ENCODE data around the gene CARMIL1.

The CARMIL1 gene

GRCh38 chr6:25619217-25619616 is 340.0 kb downstream of the CARMIL1 start:
- no peak for DNase-seq (ENCODE audit: low read depth)

GRCh38 chr6:25620391-25620790 is 341.2 kb downstream of the CARMIL1 start:
- no peak for DNase-seq (ENCODE audit: low read depth)

GRCh38 chr6:25623065-25623464 is 343.9 kb downstream of the CARMIL1 start:
- DNase-seq (ENCODE audit: low read depth): no peak

GRCh38 chr6:25623879-25624278 is 344.7 kb downstream of the CARMIL1 start:
- no peak for DNase-seq (ENCODE audit: low read depth)

- no peak for DNase-seq (ENCODE audit: low read depth)
These were observed 347.8 kb downstream of the CARMIL1 start for GRCh38 chr6:25627001-25627400.

- DNase-seq (ENCODE audit: low read depth): no peak
These were observed 349.5 kb downstream of the CARMIL1 start for GRCh38 chr6:25628471-25629197.

GRCh38 chr6:25629198-25629576 is 350.0 kb downstream of the CARMIL1 start:
- no peak for DNase-seq (ENCODE audit: low read depth)

GRCh38 chr6:25630508-25631278 is 351.5 kb downstream of the CARMIL1 start:
- DNase-seq (ENCODE audit: low read depth): no peak

- DNase-seq (ENCODE audit: low read depth): no peak
These were observed 356.7 kb downstream of the CARMIL1 start for GRCh38 chr6:25635886-25636317.

GRCh38 chr6:25637211-25637610 is 358.0 kb downstream of the CARMIL1 start:
- no peak for DNase-seq (ENCODE audit: low read depth)

- no peak for DNase-seq (ENCODE audit: low read depth)
These were observed 358.8 kb downstream of the CARMIL1 start for GRCh38 chr6:25637960-25638434.

- no peak for DNase-seq (ENCODE audit: low read depth)
These were observed 360.5 kb downstream of the CARMIL1 start for GRCh38 chr6:25639653-25640052.

GRCh38 chr6:25640446-25640845 is 361.3 kb downstream of the CARMIL1 start:
- no peak for DNase-seq (ENCODE audit: low read depth)

GRCh38 chr6:25640891-25641290 is 361.7 kb downstream of the CARMIL1 start:
- no peak for DNase-seq (ENCODE audit: low read depth)

- DNase-seq (ENCODE audit: low read depth): no peak
These were observed 362.2 kb downstream of the CARMIL1 start for GRCh38 chr6:25641377-25641776.

GRCh38 chr6:25641940-25642666 is 362.9 kb downstream of the CARMIL1 start:
- no peak for DNase-seq (ENCODE audit: low read depth)

GRCh38 chr6:25642667-25643328 is 363.6 kb downstream of the CARMIL1 start:
- DNase-seq (ENCODE audit: low read depth): no peak

- DNase-seq (ENCODE audit: low read depth): no peak
These were observed 366.7 kb downstream of the CARMIL1 start for GRCh38 chr6:25645916-25646315.

- no peak for DNase-seq (ENCODE audit: low read depth)
These were observed 370.4 kb downstream of the CARMIL1 start for GRCh38 chr6:25649611-25650010.

- DNase-seq (ENCODE audit: low read depth): peak; percentile 37
These were observed 372.9 kb downstream of the CARMIL1 start, which contains the start of gene SCGN for GRCh38 chr6:25652007-25652515. Gene SCGN (plus strand): TSS chr6:25652215. CDS start chr6:25652404, 189 bp downstream.

GRCh38 chr6:25655723-25656122 is 376.5 kb downstream of the CARMIL1 start:
- no peak for DNase-seq (ENCODE audit: low read depth)
